ENCODE data around the gene CPLX3.
A peak's percentile ranks its signal among the peaks of the same experiment; 100 is the strongest.

Gene CPLX3

GRCh38 chr15:74850393-74850792 is 24.0 kb downstream of the CPLX3 start:
- DNase-seq: no peak

- no peak for DNase-seq
Observed at GRCh38 chr15:74851960-74852359, 25.5 kb downstream of the CPLX3 start.

- no peak for DNase-seq
Observed at GRCh38 chr15:74854453-74855022, 28.1 kb downstream of the CPLX3 start.

- no peak for DNase-seq
Observed at GRCh38 chr15:74855857-74856256, 29.4 kb downstream of the CPLX3 start.

GRCh38 chr15:74856537-74856936 is 30.1 kb downstream of the CPLX3 start:
- DNase-seq: no peak

- no peak for DNase-seq
Observed at GRCh38 chr15:74857082-74857655, 30.7 kb downstream of the CPLX3 start.

- no peak for DNase-seq
Observed at GRCh38 chr15:74857671-74858368, 31.4 kb downstream of the CPLX3 start.

GRCh38 chr15:74858369-74858740 is 31.9 kb downstream of the CPLX3 start:
- DNase-seq: no peak

- no peak for DNase-seq
Observed at GRCh38 chr15:74863239-74864056, 37.0 kb downstream of the CPLX3 start.

- DNase-seq: no peak
Observed at GRCh38 chr15:74864296-74864695, 37.9 kb downstream of the CPLX3 start.

- DNase-seq: no peak
Observed at GRCh38 chr15:74865316-74865715, 38.9 kb downstream of the CPLX3 start.

GRCh38 chr15:74866090-74866489 is 39.7 kb downstream of the CPLX3 start:
- DNase-seq: no peak

GRCh38 chr15:74867466-74868038 is 41.1 kb downstream of the CPLX3 start:
- DNase-seq: no peak

GRCh38 chr15:74868059-74868458 is 41.6 kb downstream of the CPLX3 start:
- DNase-seq: no peak

GRCh38 chr15:74869372-74869725 is 42.9 kb downstream of the CPLX3 start:
- no peak for DNase-seq

GRCh38 chr15:74869726-74870407 is 43.4 kb downstream of the CPLX3 start:
- peak; percentile 67 for DNase-seq

- DNase-seq: no peak
Observed at GRCh38 chr15:74870436-74871215, 44.2 kb downstream of the CPLX3 start.

GRCh38 chr15:74872702-74873035 is 46.2 kb downstream of the CPLX3 start:
- no peak for DNase-seq

- DNase-seq: peak; percentile 96
Observed at GRCh38 chr15:74873036-74873755, 46.8 kb downstream of the CPLX3 start, which contains the start of gene SCAMP2. TSS of gene SCAMP2 (minus strand) at chr15:74873365. CDS start at chr15:74873255, 110 bp downstream.

GRCh38 chr15:74873756-74874424 is 47.5 kb downstream of the CPLX3 start:
- DNase-seq: no peak

GRCh38 chr15:74878273-74878672 is 51.8 kb downstream of the CPLX3 start:
- DNase-seq: no peak

Data from left hindlimb (tissue), 1 donor.